RWPE2 (cell line): ENCODE data around the gene TMEM134.

Experiments
- ATAC-seq: fragments of 200-7000 bp; cut with Tn5 transposase; 3 replicates; pipeline ENCODE4 v1.9.1; 2021; ENCODE audit warnings: low read depth
- DNase-seq: peaks from one replicate; pipeline ENCODE4 v3.0.0-alpha.2; 2020; ENCODE audit warnings: low spot score
- H3K27ac ChIP-seq: fragments of 450-650 bp; 2 replicates; pipeline ENCODE4 v1.5.1; 2017; ENCODE audit warnings: mild to moderate bottlenecking; ENCODE audit not compliant: poor library complexity, severe bottlenecking
- H3K27me3 ChIP-seq: fragments of 250-450 bp; sonication (Bioruptor Pico); 2 replicates; pipeline ENCODE4 v1.5.1; 2021; ENCODE audit warnings: mild to moderate bottlenecking, moderate library complexity; ENCODE audit not compliant: insufficient read depth, poor library complexity, severe bottlenecking
- H3K36me3 ChIP-seq: fragments of 250-450 bp; sonication (Bioruptor Pico); 2 replicates; pipeline ENCODE4 v1.5.1; 2020; ENCODE audit warnings: low read depth, mild to moderate bottlenecking, moderate library complexity
- H3K4me1 ChIP-seq: fragments of 250-450 bp; sonication (Bioruptor Pico); 2 replicates; pipeline ENCODE4 v1.5.1; 2021; ENCODE audit warnings: mild to moderate bottlenecking, moderate library complexity; ENCODE audit not compliant: insufficient read depth, poor library complexity, severe bottlenecking
- H3K4me3 ChIP-seq: fragments of 250-450 bp; sonication (Bioruptor Pico); 2 replicates; pipeline ENCODE4 v1.5.1; 2021; ENCODE audit warnings: mild to moderate bottlenecking, moderate library complexity; ENCODE audit not compliant: severe bottlenecking
- H3K9me3 ChIP-seq: fragments of 250-450 bp; sonication (Bioruptor Pico); 2 replicates; pipeline ENCODE4 v1.5.1; 2021; ENCODE audit warnings: mild to moderate bottlenecking, moderate library complexity; ENCODE audit not compliant: severe bottlenecking
- TF ChIP-seq, protein P1 (sequence below): fragments of 450-650 bp; IDR thresholded peaks from one replicate; pipeline ENCODE4 v1.5.1; 2017; ENCODE audit warnings: mild to moderate bottlenecking, moderate library complexity; ENCODE audit not compliant: poor library complexity, severe bottlenecking

TMEM134 gene

DNA sequence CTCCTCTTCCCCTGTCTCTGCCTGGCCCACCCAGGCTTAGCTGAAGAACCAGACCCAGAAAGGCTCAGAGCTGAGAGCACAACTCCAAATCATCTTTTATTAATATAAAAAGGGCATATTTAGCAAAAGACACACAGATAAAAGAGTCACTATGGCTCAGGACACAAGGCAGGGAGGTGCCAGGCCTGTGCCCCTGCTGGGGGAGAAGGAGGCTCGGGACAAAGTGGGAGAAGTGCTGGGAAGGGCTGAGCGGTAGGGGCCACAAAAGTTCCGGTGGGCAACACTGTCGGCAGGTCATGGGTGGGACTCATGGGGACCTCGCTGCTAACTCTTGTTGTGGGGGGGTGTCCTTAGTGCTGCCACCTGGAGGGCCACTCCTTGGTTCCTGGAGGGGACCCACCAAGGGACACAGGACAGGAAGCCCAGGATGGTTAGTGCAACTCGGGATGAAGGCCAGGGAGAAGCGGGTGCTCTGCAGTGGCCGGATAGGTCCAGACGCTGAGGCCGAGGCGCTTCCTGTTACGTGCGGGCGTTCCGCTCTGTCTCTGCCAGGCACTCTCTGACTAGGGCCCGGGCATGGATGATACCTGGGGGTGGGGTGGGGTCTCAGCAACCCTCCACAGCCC lies 37.5 kb upstream of the TMEM134 start:
- Histone ChIP-seq H3K9me3 (no peaks in the 10 kb centered on the region), H3K36me3 (peaks cover 15% of the 10 kb centered on the region), H3K27ac (peak overlapping the region; percentile 96), H3K4me1 (peaks cover 10% of the 10 kb centered on the region), H3K4me3 (peak overlapping the region; percentile 66), H3K27me3 (no peaks in the 10 kb centered on the region)
- TF ChIP-seq, protein P1, sequence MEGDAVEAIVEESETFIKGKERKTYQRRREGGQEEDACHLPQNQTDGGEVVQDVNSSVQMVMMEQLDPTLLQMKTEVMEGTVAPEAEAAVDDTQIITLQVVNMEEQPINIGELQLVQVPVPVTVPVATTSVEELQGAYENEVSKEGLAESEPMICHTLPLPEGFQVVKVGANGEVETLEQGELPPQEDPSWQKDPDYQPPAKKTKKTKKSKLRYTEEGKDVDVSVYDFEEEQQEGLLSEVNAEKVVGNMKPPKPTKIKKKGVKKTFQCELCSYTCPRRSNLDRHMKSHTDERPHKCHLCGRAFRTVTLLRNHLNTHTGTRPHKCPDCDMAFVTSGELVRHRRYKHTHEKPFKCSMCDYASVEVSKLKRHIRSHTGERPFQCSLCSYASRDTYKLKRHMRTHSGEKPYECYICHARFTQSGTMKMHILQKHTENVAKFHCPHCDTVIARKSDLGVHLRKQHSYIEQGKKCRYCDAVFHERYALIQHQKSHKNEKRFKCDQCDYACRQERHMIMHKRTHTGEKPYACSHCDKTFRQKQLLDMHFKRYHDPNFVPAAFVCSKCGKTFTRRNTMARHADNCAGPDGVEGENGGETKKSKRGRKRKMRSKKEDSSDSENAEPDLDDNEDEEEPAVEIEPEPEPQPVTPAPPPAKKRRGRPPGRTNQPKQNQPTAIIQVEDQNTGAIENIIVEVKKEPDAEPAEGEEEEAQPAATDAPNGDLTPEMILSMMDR, result peak; percentile 87
- no peak for ATAC-seq
- DNase-seq, result no peak

DNA sequence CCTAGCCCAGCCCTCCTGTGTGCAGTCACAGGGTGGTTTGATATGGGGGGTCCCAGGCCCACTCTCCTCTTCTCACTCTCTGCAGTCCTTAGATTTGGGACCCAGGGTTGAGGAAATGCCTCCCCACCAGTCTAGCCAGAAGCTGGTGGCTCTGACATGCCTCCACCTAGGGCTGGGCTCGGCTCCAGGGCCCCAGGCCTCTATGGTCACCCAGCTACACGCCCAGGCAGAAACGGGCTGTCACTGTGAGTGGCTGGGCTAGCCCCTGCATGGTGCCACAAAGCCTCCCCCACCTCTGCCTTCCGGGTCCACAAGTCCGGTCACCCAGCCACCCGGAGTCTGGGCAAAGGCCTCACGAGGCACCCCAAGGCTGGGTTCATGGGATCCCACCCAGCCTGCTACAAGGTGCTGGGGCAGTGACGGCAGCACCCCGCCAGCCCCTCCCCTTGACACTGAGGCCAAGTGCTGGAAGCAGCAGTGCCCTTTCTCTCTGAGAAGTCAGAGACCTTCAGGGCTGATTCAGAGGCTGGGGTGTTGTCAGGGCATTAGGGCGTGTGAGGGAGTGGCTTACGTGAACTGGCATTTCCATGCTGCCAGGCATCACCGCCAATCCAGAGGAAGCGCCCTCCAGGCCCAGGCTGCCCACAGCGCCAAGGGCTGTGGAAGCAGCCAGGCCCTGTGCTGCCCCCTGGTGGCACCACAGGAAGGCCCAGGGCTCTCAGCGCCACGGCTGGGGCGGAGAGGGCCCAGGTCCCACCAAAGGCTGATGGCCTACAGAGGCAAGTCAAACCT lies 36.8 kb upstream of the TMEM134 start:
- Histone ChIP-seq H3K9me3 (no peaks in the 10 kb centered on the region), H3K27ac (peak overlapping the region; percentile 96), H3K36me3 (peaks cover 21% of the 10 kb centered on the region), H3K4me1 (peaks cover 10% of the 10 kb centered on the region), H3K4me3 (peak overlapping the region; percentile 80), H3K27me3 (no peaks in the 10 kb centered on the region)
- TF ChIP-seq, protein P1, result peak; percentile 98
- peak; percentile 98 for DNase-seq
- peak; percentile 73 for ATAC-seq

DNA sequence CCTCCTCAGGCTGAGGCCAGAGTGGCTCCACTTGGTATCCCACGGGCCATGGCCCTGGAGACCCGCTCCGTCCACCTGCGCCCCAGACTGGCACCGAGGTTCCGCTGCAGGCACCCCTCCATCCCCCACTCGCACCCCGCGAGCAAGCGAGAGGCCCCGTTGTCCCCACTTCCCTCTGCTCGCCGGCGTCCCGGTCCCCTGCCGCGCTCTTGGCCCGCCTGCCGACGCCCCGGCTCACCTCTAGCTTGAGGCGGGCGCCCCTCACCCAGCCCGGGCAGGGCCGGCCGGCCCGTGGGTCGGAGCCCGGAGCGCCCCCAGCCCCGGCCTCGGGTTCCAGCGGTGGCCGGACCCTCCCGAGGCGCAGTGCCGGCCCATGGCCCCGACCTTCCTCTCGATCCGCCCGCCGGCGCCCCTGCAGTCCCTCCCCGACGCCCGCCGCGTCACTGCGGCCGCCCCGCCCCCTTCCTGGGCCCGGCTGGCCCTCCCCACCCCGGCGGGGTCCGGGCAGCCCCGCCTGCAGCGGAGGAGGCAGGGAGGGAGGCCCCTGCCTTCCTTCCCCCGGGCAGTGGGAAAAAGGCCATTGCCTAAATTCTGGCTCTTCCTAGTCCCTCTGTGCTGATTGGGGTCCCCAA lies 36.0 kb upstream of the TMEM134 start, which contains the start of gene PITPNM1:
PITPNM1 (minus strand) TSS at position 414 of the 632 bp plus-strand sequence. CDS start 1,183 bp downstream, outside the sequence.
- H3K36me3 ChIP-seq, result peaks cover 24% of the 10 kb centered on the region
- H3K9me3 ChIP-seq, result no peaks in the 10 kb centered on the region
- ATAC-seq (peak; percentile 21), DNase-seq (peak; percentile 70)
- TF ChIP-seq, protein P1, result no peak
- H3K27me3 ChIP-seq, result no peaks in the 10 kb centered on the region
- H3K27ac ChIP-seq, result peak within 1 kb of the TSS; percentile 96
- H3K4me1 ChIP-seq, result peaks cover 10% of the 10 kb centered on the region
- peak within 1 kb of the TSS; percentile 80 for H3K4me3 ChIP-seq

DNA sequence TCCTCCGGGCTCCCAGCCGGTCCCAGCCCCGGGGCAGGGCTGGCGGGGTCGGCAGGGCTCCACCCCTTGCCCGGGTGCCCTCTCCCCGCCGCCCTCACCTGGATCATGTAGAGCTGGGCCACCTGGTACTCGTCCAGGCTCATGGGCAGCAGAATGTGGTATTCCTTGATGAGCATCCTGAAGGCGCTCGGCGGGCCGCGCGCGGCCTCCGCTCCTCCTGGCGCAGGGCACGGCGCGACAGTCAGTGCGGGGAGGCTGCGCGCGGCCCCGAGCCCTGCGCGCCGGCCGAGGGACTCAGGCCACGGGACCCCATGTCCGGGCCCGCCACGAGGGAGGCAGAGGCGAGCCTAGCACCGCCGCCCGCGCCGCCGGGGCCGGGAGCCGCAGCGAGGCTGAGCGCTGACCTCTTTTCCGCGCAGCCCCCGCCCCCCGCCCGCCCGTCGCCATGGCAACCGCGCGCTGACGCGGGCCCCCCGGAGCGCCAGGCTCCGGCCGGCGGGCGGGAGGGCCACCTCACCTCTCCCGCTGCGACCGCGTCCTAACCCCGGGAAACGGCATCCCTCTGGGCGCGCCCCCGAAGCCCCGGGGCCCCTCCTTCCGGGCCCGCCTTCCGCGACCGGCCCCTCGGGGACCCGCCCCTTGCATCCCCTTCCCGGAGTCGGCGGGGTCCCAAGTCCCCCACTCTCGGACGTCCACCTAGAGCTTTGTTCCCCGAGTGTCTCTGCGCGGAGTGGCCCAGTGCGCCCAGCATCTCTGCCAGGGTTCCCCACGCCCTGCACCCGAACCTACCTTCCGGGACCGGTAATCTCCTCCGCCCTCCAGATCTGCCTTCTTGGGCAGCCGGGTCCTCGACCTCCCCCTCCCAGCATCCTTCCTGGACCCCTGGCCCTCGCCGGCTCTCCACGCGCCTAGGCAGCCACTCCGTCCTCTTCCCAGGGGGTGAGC lies 35.2 kb upstream of the TMEM134 start:
- peak overlapping the region; percentile 80 for H3K4me3 ChIP-seq
- no peak for ATAC-seq
- H3K9me3 ChIP-seq, result no peaks in the 10 kb centered on the region
- peaks cover 24% of the 10 kb centered on the region for H3K36me3 ChIP-seq
- H3K4me1 ChIP-seq, result peaks cover 10% of the 10 kb centered on the region
- TF ChIP-seq, protein P1, result no peak
- no peaks in the 10 kb centered on the region for H3K27me3 ChIP-seq
- DNase-seq, result no peak
- H3K27ac ChIP-seq, result peak overlapping the region; percentile 96
